HEK293 (cell line): ENCODE results near the gene CINP.

Experiments used
- CTCF ChIA-PET: fragments of 350-600 bp; formaldehyde crosslinking; extraction: SDS; loops from one replicate; lab custom pipeline; 2021; ENCODE audit warnings: antibody characterized with exemption; lab: Yijun Ruan, JAX
- POLR2A ChIA-PET: fragments of 300-600 bp; formaldehyde crosslinking; extraction: SDS; loops from one replicate; lab custom pipeline; 2020; ENCODE audit warnings: antibody characterized with exemption, inconsistent platforms; lab: Yijun Ruan, JAX
- H3K27ac ChIP-seq: fragments of 200-500 bp; sonication (Bioruptor generic); 2 replicates; pipeline ENCODE4 v1.5.1; 2014; ENCODE audit warnings: low read depth, low read length, control low read depth, inconsistent platforms; ENCODE audit errors: extremely low read depth
- H3K36me3 ChIP-seq, 2 experiments: fragments of 200-500 bp in 1 of 2; sonication (Bioruptor generic) in 1 of 2; 1 replicate in 1 of 2; 2 replicates in 1 of 2; pipeline ENCODE4 v1.5.1; 2014 to 2017; ENCODE audit warnings: inconsistent platforms in 2 of 2, low read length in 2 of 2; ENCODE audit not compliant: control insufficient read depth in 2 of 2, insufficient read depth in 1 of 2
- H3K4me1 ChIP-seq: fragments of 200-500 bp; sonication (Bioruptor generic); 2 replicates; pipeline ENCODE4 v1.5.1; 2014; ENCODE audit warnings: mild to moderate bottlenecking, low read length, inconsistent platforms; ENCODE audit not compliant: control insufficient read depth, insufficient read depth
- H3K4me3 ChIP-seq: 2 replicates; pipeline ENCODE4 v1.5.1; 2011; ENCODE audit warnings: low read depth, mild to moderate bottlenecking, control low read depth, low read length, moderate library complexity
- H3K9me3 ChIP-seq: fragments of 200-500 bp; sonication (Bioruptor generic); 2 replicates; pipeline ENCODE4 v1.5.1; 2014; ENCODE audit warnings: low read depth, low read length, inconsistent platforms; ENCODE audit not compliant: control insufficient read depth, insufficient read depth
- AEBP2 ChIP-seq: fragments of 450-650 bp; formaldehyde crosslinking; IDR thresholded peaks from 2 replicates; pipeline ENCODE4 v1.5.1; 2016; ENCODE audit warnings: missing biosample characterization, missing genetic modification characterization, borderline replicate concordance
- TSHZ1 ChIP-seq: fragments of 450-650 bp; formaldehyde crosslinking; IDR thresholded peaks from 2 replicates; pipeline ENCODE4 v1.5.1; 2016; ENCODE audit warnings: missing biosample characterization, missing genetic modification characterization, borderline replicate concordance
- ZBTB20 ChIP-seq: fragments of 450-650 bp; formaldehyde crosslinking; IDR thresholded peaks from 2 replicates; pipeline ENCODE4 v1.5.1; 2016; ENCODE audit warnings: missing biosample characterization, missing genetic modification characterization
- ZBTB44 ChIP-seq: fragments of 450-650 bp; IDR thresholded peaks from 2 replicates; pipeline ENCODE4 v1.5.1; 2018; ENCODE audit warnings: missing biosample characterization, mild to moderate bottlenecking, missing genetic modification characterization
- ZNF112 ChIP-seq: fragments of 450-650 bp; formaldehyde crosslinking; IDR thresholded peaks from 2 replicates; pipeline ENCODE4 v1.5.0; 2017; ENCODE audit warnings: missing biosample characterization, missing genetic modification characterization
- ZNF132 ChIP-seq: fragments of 450-650 bp; formaldehyde crosslinking; IDR thresholded peaks from 2 replicates; pipeline ENCODE4 v1.5.1; 2017; ENCODE audit warnings: missing biosample characterization, missing genetic modification characterization, borderline replicate concordance
- ZNF148 ChIP-seq: fragments of 450-650 bp; formaldehyde crosslinking; IDR thresholded peaks from 2 replicates; pipeline ENCODE4 v1.5.0; 2017; ENCODE audit warnings: missing biosample characterization, missing genetic modification characterization, borderline replicate concordance
- ZNF175 ChIP-seq: fragments of 450-650 bp; formaldehyde crosslinking; IDR thresholded peaks from 2 replicates; pipeline ENCODE4 v1.5.1; 2016; ENCODE audit warnings: missing biosample characterization, missing genetic modification characterization
- ZNF426 ChIP-seq: fragments of 450-650 bp; formaldehyde crosslinking; IDR thresholded peaks from 2 replicates; pipeline ENCODE4 v1.5.1; 2017; ENCODE audit warnings: missing biosample characterization, missing genetic modification characterization, mild to moderate bottlenecking, inconsistent platforms, moderate library complexity
- ZNF501 ChIP-seq: fragments of 450-650 bp; formaldehyde crosslinking; IDR thresholded peaks from 2 replicates; pipeline ENCODE4 v1.5.1; 2016; ENCODE audit warnings: missing biosample characterization, missing genetic modification characterization
- ZNF510 ChIP-seq: fragments of 450-650 bp; formaldehyde crosslinking; IDR thresholded peaks from 2 replicates; pipeline ENCODE4 v1.5.1; 2018; ENCODE audit warnings: mild to moderate bottlenecking, missing genetic modification characterization, missing biosample characterization; ENCODE audit not compliant: insufficient replicate concordance
- ZNF530 ChIP-seq: fragments of 450-650 bp; formaldehyde crosslinking; IDR thresholded peaks from 2 replicates; pipeline ENCODE4 v1.5.1; 2016; ENCODE audit warnings: low read depth, missing biosample characterization, missing genetic modification characterization
- ZNF558 ChIP-seq: fragments of 450-650 bp; formaldehyde crosslinking; IDR thresholded peaks from 2 replicates; pipeline ENCODE4 v1.5.1; 2016; ENCODE audit warnings: missing biosample characterization, missing genetic modification characterization
- ZNF639 ChIP-seq: fragments of 450-650 bp; formaldehyde crosslinking; IDR thresholded peaks from 2 replicates; pipeline ENCODE4 v1.5.1; 2016; ENCODE audit warnings: missing biosample characterization, missing genetic modification characterization
- ZNF645 ChIP-seq: fragments of 450-650 bp; formaldehyde crosslinking; IDR thresholded peaks from 2 replicates; pipeline ENCODE4; 2016; ENCODE audit warnings: missing biosample characterization, missing genetic modification characterization
- ZNF670 ChIP-seq: fragments of 450-650 bp; formaldehyde crosslinking; IDR thresholded peaks from 2 replicates; pipeline ENCODE4 v1.5.1; 2016; ENCODE audit warnings: missing biosample characterization, missing genetic modification characterization, low read depth
- ZNF777 ChIP-seq: fragments of 450-650 bp; formaldehyde crosslinking; IDR thresholded peaks from 2 replicates; pipeline ENCODE4 v1.5.1; 2017; ENCODE audit warnings: missing biosample characterization, missing genetic modification characterization, borderline replicate concordance
- ZNF792 ChIP-seq: fragments of 450-650 bp; formaldehyde crosslinking; IDR thresholded peaks from 2 replicates; pipeline ENCODE4 v1.5.1; 2016; ENCODE audit warnings: missing biosample characterization, missing genetic modification characterization

The CINP gene

GRCh38 chr14:102341566-102341965 lies 21.1 kb downstream of the CINP start:
- no peak overlapping the region for H3K4me3 ChIP-seq
- peaks cover 51 to 68% of the 10 kb centered on the region in 2 experiments for H3K36me3 ChIP-seq
- ChIA-PET POLR2A (no interaction called here), CTCF (no interaction called here)
- TF ChIP-seq ZNF670 (no peak), ZNF777 (no peak), ZNF112 (tag by site-specific recombination) (no peak), ZNF132 (tag by site-specific recombination) (no peak), ZNF175 (no peak), ZNF645 (no peak), ZBTB44 (no peak), ZNF530 (tag by site-specific recombination) (no peak), ZNF558 (tag by site-specific recombination) (no peak), ZNF501 (tag by site-specific recombination) (no peak), ZBTB20 (tag by site-specific recombination) (no peak), ZNF792 (tag by site-specific recombination) (no peak), ZNF639 (tag by site-specific recombination) (no peak), AEBP2 (tag by site-specific recombination) (no peak), TSHZ1 (no peak), ZNF148 (tag by site-specific recombination) (no peak), ZNF510 (no peak), ZNF426 (tag by site-specific recombination) (no peak)
- no peaks in the 10 kb centered on the region for H3K9me3 ChIP-seq
- H3K4me1 ChIP-seq = no peaks in the 10 kb centered on the region
- H3K27ac ChIP-seq = no peak overlapping the region
